GM12878 (cell line): ENCODE results near the gene RNF167. TPM values are rescaled to one million over a fixed set of nuclear protein-coding genes. Genes with fewer than 3 reads are reported as not detected.

ENCODE experiments used
- BACH1 ChIP-seq: fragments of 450-650 bp; IDR thresholded peaks from 2 replicates; pipeline ENCODE4 v1.6.1; 2017; ENCODE audit warnings: mild to moderate bottlenecking, borderline replicate concordance
- CBX3 ChIP-seq: fragments of 200-600 bp; sonication (generic); IDR thresholded peaks from 2 replicates; pipeline ENCODE4 v1.6.1; 2016; ENCODE audit warnings: low read depth, borderline replicate concordance
- DPF2 ChIP-seq: fragments of 450-650 bp; IDR thresholded peaks from 2 replicates; pipeline ENCODE4 v1.6.1; 2017; ENCODE audit warnings: mild to moderate bottlenecking
- MAX ChIP-seq: IDR thresholded peaks from 2 replicates; pipeline ENCODE4 v1.6.1; 2012; ENCODE audit warnings: low read depth, low read length, improper control_type of control experiment
- MYB ChIP-seq: fragments of 150-350 bp; IDR thresholded peaks from 2 replicates; pipeline ENCODE4 v1.6.1; 2014; ENCODE audit warnings: mild to moderate bottlenecking, low read depth, low read length, borderline replicate concordance
- PAX5 ChIP-seq: IDR thresholded peaks from 2 replicates; pipeline ENCODE4 v1.6.1; 2011; ENCODE audit warnings: low read depth, low read length, borderline replicate concordance
- PBX3 ChIP-seq: IDR thresholded peaks from 2 replicates; pipeline ENCODE4 v1.6.1; 2011; ENCODE audit warnings: mild to moderate bottlenecking, low read depth, low read length, moderate library complexity; ENCODE audit not compliant: insufficient replicate concordance
- PML ChIP-seq: IDR thresholded peaks from 2 replicates; pipeline ENCODE4 v1.6.1; 2012; ENCODE audit warnings: low read length, inconsistent platforms
- POLR2AphosphoS2 ChIP-seq: IDR thresholded peaks from 2 replicates; pipeline ENCODE4 v1.6.1; 2011; ENCODE audit warnings: low read depth, mild to moderate bottlenecking, low read length, improper control_type of control experiment, moderate library complexity
- RB1 ChIP-seq: fragments of 450-650 bp; formaldehyde crosslinking; IDR thresholded peaks from 2 replicates; pipeline ENCODE4 v1.6.1; 2017; ENCODE audit warnings: mild to moderate bottlenecking, borderline replicate concordance
- RELB ChIP-seq: fragments of 450-650 bp; IDR thresholded peaks from 2 replicates; pipeline ENCODE4 v1.6.1; 2017; ENCODE audit warnings: low read depth, mild to moderate bottlenecking, moderate library complexity
- SUZ12 ChIP-seq: fragments of 200-600 bp; sonication (generic); IDR thresholded peaks from one replicate; pipeline ENCODE4 v1.6.1; 2018; ENCODE audit warnings: antibody characterized with exemption, mild to moderate bottlenecking; ENCODE audit not compliant: unreplicated experiment
- ZNF217 ChIP-seq: fragments of 450-650 bp; IDR thresholded peaks from 2 replicates; pipeline ENCODE4 v1.6.1; 2017; ENCODE audit warnings: antibody characterized with exemption, mild to moderate bottlenecking
- ZNF592 ChIP-seq: fragments of 450-650 bp; IDR thresholded peaks from 2 replicates; pipeline ENCODE4 v1.6.1; 2017; ENCODE audit warnings: mild to moderate bottlenecking, moderate library complexity
- polyA plus RNA-seq, 11 experiments: library from polyadenylated mRNA; depleted of rRNA in 4 of 11; unstranded in 6 of 11; stranded (reverse) in 5 of 11; fragments of >200 nt; fragmentation: Nextera tagmentation in 4 of 11; fragmentation: Illumina TruSeq in 1 of 11; extraction: Ambion mirVana in 4 of 11; extraction: Trizol in 1 of 11; gene quantifications; 1 replicate in 1 of 11; 2 replicates in 10 of 11; pipeline versions ENCODE4 v1.2.1 to v1.2.3, GENCODE V29; 2011 to 2016; ENCODE audit warnings: inconsistent platforms in 2 of 11, missing spikeins in 2 of 11, low read depth in 1 of 11
- total RNA-seq, 4 experiments: library from RNA; depleted of rRNA in 3 of 4; stranded (reverse); fragments of >200 nt in 3 of 4; fragmentation: Illumina TruSeq in 1 of 4; extraction: Trizol in 1 of 4; gene quantifications; 2 replicates each; pipeline versions ENCODE4 v1.2.1 to v1.2.3, GENCODE V29; 2013 to 2021
- TF ChIP-seq, protein P1 (sequence below): IDR thresholded peaks from 2 replicates; pipeline ENCODE4 v1.6.1; 2011; ENCODE audit warnings: borderline replicate concordance, low read depth, mild to moderate bottlenecking, moderate library complexity, low read length; ENCODE audit not compliant: insufficient read depth, poor library complexity, severe bottlenecking
- TF ChIP-seq, protein P2 (sequence below): fragments of 450-650 bp; IDR thresholded peaks from 2 replicates; pipeline ENCODE4 v1.6.1; 2017; ENCODE audit warnings: antibody characterized with exemption, mild to moderate bottlenecking, moderate library complexity

Gene RNF167
- total and polyA plus RNA-seq, 10 of the 15 experiments (the other 5 are each of a cell fraction or from before 2014, with no cell fraction given): 33.6 to 147 (median 57.6) TPM

- peak; percentile 74; the same call in 1 of the 2 replicates for TF ChIP-seq POLR2AphosphoS2
- TF ChIP-seq ZNF217: no peak
- TF ChIP-seq DPF2: peak; percentile 70; the same call in 1 of the 2 replicates
- no peak; the same call in 1 of the 2 replicates for TF ChIP-seq RB1
- TF ChIP-seq RELB: peak; percentile 43
- no peak for TF ChIP-seq PBX3
- no peak for TF ChIP-seq MYB
- no peak for TF ChIP-seq ZNF592
- 0 out of 2 replicates have a peak, but pooled peaks have one; percentile 40 for TF ChIP-seq PAX5
- no peak for TF ChIP-seq SUZ12
- TF ChIP-seq CBX3: no peak
- TF ChIP-seq, protein P1, sequence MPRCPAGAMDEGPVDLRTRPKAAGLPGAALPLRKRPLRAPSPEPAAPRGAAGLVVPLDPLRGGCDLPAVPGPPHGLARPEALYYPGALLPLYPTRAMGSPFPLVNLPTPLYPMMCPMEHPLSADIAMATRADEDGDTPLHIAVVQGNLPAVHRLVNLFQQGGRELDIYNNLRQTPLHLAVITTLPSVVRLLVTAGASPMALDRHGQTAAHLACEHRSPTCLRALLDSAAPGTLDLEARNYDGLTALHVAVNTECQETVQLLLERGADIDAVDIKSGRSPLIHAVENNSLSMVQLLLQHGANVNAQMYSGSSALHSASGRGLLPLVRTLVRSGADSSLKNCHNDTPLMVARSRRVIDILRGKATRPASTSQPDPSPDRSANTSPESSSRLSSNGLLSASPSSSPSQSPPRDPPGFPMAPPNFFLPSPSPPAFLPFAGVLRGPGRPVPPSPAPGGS: peak; percentile 54
- TF ChIP-seq PML: no peak
- 0 out of 2 replicates have a peak, but pooled peaks have one; percentile 26 for TF ChIP-seq MAX
- TF ChIP-seq BACH1: peak; percentile 72
- TF ChIP-seq, protein P2, sequence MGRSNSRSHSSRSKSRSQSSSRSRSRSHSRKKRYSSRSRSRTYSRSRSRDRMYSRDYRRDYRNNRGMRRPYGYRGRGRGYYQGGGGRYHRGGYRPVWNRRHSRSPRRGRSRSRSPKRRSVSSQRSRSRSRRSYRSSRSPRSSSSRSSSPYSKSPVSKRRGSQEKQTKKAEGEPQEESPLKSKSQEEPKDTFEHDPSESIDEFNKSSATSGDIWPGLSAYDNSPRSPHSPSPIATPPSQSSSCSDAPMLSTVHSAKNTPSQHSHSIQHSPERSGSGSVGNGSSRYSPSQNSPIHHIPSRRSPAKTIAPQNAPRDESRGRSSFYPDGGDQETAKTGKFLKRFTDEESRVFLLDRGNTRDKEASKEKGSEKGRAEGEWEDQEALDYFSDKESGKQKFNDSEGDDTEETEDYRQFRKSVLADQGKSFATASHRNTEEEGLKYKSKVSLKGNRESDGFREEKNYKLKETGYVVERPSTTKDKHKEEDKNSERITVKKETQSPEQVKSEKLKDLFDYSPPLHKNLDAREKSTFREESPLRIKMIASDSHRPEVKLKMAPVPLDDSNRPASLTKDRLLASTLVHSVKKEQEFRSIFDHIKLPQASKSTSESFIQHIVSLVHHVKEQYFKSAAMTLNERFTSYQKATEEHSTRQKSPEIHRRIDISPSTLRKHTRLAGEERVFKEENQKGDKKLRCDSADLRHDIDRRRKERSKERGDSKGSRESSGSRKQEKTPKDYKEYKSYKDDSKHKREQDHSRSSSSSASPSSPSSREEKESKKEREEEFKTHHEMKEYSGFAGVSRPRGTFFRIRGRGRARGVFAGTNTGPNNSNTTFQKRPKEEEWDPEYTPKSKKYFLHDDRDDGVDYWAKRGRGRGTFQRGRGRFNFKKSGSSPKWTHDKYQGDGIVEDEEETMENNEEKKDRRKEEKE: no peak
Observed at GRCh38 chr17:4947411-4948165, 7.5 kb downstream of the RNF167 start (continued).
